OCI-LY3 (cell line): Measurements from ENCODE around the gene KRT2.

Source experiments
- CTCF ChIP-seq: fragments of 200-600, 300-600 bp; sonication (generic); IDR thresholded peaks from 2 replicates; pipeline ENCODE4 v1.5.1; 2014; ENCODE audit warnings: antibody characterized with exemption, low read length, low read depth
- EZH2phosphoT487 ChIP-seq: fragments of 200-600 bp; shearing (Covaris generic); IDR thresholded peaks from 2 replicates; pipeline ENCODE4 v1.6.1; 2018; ENCODE audit warnings: antibody characterized with exemption, mixed run types, low read depth

- TF ChIP-seq CTCF (no peak), EZH2phosphoT487 (no peak)
These were observed 5.4 kb downstream of the KRT2 start for GRCh38 chr12:52646613-52647012.
